DND-41 (cell line): ENCODE measurements around the gene PDE4D.

Experiments used
- EZH2 ChIP-seq: IDR thresholded peaks from 3 replicates; pipeline ENCODE4 v1.6.1; 2012; ENCODE audit warnings: borderline replicate concordance, low read depth, mild to moderate bottlenecking, moderate library complexity, low read length, inconsistent platforms; ENCODE audit not compliant: severe bottlenecking
- TF ChIP-seq, protein P1 (sequence below): IDR thresholded peaks from 2 replicates; pipeline ENCODE4 v1.5.1; 2012; ENCODE audit warnings: borderline replicate concordance, low read length, moderate library complexity, mild to moderate bottlenecking; ENCODE audit not compliant: poor library complexity, severe bottlenecking; ENCODE audit errors: extremely low read depth

DNA sequence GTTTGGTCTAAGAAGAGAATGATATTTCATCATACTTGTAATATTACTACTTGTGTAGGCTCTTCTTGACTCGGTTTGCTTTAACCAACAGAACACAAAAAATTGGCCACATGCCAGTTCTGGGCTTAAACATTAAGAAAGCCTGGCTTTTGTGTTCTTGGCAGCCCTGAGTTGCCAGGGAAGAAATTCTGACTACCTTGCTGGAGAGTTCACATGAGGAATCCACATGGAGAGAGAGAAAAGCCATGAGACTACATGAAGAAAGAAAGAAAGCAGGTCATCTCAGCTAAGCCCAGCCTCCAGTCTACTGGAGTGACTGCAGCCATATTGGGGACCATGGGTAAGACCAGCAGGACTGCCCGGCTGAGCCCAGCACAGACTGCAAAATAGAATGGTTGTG is 785.8 kb downstream of the PDE4D start:
- TF ChIP-seq, protein P1, sequence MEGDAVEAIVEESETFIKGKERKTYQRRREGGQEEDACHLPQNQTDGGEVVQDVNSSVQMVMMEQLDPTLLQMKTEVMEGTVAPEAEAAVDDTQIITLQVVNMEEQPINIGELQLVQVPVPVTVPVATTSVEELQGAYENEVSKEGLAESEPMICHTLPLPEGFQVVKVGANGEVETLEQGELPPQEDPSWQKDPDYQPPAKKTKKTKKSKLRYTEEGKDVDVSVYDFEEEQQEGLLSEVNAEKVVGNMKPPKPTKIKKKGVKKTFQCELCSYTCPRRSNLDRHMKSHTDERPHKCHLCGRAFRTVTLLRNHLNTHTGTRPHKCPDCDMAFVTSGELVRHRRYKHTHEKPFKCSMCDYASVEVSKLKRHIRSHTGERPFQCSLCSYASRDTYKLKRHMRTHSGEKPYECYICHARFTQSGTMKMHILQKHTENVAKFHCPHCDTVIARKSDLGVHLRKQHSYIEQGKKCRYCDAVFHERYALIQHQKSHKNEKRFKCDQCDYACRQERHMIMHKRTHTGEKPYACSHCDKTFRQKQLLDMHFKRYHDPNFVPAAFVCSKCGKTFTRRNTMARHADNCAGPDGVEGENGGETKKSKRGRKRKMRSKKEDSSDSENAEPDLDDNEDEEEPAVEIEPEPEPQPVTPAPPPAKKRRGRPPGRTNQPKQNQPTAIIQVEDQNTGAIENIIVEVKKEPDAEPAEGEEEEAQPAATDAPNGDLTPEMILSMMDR = no peak
- no peak for TF ChIP-seq EZH2
